HG02943 (cell line): Measurements from ENCODE around the gene TRPM3.

Source experiments
- ATAC-seq: cut with Tn5 transposase; IDR thresholded peaks from one replicate; pipeline ENCODE4 v1.9.1; 2021; ENCODE audit warnings: mild to moderate bottlenecking, low read depth, moderate library complexity; ENCODE audit not compliant: unreplicated experiment

Gene TRPM3

GRCh38 chr9:70594386-70594944 is 527.0 kb downstream of the TRPM3 start:
- no peak for ATAC-seq

- ATAC-seq, result no peak
Observed at GRCh38 chr9:70593241-70593640, 528.2 kb downstream of the TRPM3 start.

DNA sequence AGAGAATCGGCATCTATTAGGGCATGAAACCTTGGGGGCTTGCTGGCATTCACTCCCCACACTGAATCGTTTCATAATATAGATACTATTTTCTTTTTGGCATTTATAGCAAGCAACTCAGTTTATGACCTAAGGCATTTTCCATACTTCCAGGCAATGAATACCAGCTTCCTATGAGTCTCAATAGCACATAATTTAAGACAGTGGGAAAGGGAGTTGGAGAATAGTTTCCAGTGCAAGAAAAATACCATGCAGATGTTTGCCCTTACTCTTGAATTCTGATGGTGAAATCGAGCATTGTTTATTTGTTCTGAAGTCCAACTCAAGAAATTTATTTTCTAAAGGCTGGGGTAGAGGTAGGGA is 531.1 kb downstream of the TRPM3 start:
- no peak for ATAC-seq

GRCh38 chr9:70589571-70590314 is 531.7 kb downstream of the TRPM3 start:
- no peak for ATAC-seq

- ATAC-seq, result no peak
Observed at GRCh38 chr9:70588999-70589398, 532.4 kb downstream of the TRPM3 start.

DNA sequence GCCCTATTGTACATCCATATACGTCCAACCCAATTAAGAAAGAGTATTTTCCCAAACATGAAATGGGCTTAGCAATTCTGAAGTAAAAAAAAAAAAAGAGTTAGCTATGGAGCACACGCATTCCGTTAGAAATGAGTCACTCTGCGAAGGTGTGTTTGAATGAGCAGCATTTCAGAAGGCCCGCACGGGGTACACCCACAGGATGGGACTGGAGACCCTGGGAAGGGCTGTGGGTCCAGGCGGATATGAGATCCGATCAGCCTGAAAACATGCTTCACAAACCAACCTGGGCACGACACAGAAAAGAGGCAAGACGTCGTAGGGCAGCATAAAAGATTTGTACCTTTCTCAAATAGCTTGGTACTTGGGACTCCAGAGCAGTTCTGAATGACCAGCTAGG is 533.0 kb downstream of the TRPM3 start:
- ATAC-seq, result no peak

- ATAC-seq, result no peak
Observed at GRCh38 chr9:70587201-70587600, 534.2 kb downstream of the TRPM3 start.

DNA sequence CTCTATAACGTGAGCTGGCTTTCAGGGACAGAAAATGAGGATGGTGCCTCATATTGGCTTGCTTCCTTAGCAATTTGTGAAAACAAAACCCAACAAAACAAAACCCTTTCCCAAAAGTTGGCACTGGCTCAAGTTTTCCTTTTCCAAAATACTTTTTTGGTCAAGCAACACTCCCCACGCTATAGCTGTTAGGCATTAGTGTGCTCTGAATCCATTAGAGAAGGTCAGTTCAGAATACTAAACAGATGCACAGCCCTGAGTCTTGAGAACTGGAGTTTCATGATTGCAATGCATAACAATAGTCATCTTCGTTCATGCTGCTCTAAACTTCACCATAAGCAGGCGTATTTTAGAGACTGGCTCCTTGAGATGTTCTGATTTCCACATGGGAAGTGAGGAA is 534.9 kb downstream of the TRPM3 start:
- no peak for ATAC-seq

- ATAC-seq, result no peak
Observed at GRCh38 chr9:70581955-70582350, 539.5 kb downstream of the TRPM3 start.

- ATAC-seq, result no peak
Observed at GRCh38 chr9:70581214-70581954, 540.0 kb downstream of the TRPM3 start.

- ATAC-seq, result no peak
Observed at GRCh38 chr9:70580606-70581195, 540.7 kb downstream of the TRPM3 start.

- no peak for ATAC-seq
Observed at GRCh38 chr9:70579686-70580085, 541.7 kb downstream of the TRPM3 start.

GRCh38 chr9:70578720-70579119 is 542.7 kb downstream of the TRPM3 start:
- no peak for ATAC-seq

GRCh38 chr9:70577671-70578070 is 543.8 kb downstream of the TRPM3 start:
- no peak for ATAC-seq

GRCh38 chr9:70576116-70576515 is 545.3 kb downstream of the TRPM3 start:
- no peak for ATAC-seq

GRCh38 chr9:70574151-70574837 is 547.1 kb downstream of the TRPM3 start:
- ATAC-seq, result no peak

DNA sequence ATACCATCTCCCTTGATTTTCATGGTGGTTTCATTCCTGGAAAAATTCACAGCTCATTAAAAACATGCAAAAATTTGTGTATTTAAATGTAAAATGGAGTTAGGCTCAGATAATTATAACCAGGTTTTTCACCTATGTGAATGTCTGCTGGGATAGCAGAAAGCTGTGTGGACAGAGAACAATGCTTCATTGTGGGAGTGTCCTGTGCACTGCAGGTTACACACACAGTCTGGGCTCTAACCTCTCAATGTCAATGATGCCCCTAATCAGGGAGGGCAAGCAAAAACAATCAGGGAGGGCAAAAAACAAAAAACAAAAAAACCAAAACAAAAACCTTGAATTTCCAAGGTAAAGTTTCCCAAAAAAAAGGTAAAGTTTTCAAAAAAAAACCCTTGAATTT is 548.1 kb downstream of the TRPM3 start:
- no peak for ATAC-seq

DNA sequence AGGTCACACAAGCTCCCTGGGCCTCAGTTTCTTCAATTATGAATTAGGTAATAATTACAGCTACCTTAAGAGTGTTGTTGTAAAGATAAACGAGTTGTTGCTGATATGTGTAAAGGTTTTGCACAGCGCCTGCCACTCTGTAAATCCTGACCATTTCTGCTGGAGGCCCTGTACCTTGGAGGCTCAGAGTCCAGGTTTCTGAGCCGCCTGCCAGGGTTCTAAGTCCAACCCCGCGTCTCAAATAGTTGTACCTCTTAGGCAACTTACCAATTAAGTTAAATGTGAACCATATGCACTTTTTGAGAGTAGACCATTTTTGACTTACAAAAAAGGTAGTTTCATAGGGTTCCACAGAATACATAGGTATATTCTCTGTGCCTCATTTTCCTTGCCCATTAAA is 550.2 kb downstream of the TRPM3 start:
- no peak for ATAC-seq

- no peak for ATAC-seq
Observed at GRCh38 chr9:70569791-70570190, 551.6 kb downstream of the TRPM3 start.

GRCh38 chr9:70569070-70569772 is 552.2 kb downstream of the TRPM3 start:
- no peak for ATAC-seq
